Measurements from ENCODE around the gene SSBP3. TPM values are rescaled to one million over a fixed set of nuclear protein-coding genes. Genes with fewer than 3 reads are reported as not detected.
"Not testable (repeated sequence)": the region's sequence is repeated elsewhere in the genome, so short reads cannot be mapped to it uniquely, and the experiment has no call there.

Gene SSBP3
- total RNA-seq, 1 experiment from 2014 or later: 56.0 TPM

- DNase-seq (ENCODE audit: low read depth in 1 of 2, low spot score in 2 of 2): peak; percentile 97 to 98
- Histone ChIP-seq H3K36me3 (peaks cover 71% of the 10 kb centered on the region), H3K4me3 (peak overlapping the region; percentile 25), H3K4me1 (replicated peaks) (peaks cover 59% of the 10 kb centered on the region), H3K9me3 (replicated peaks) (no peaks in the 10 kb centered on the region), H3K27ac (peak overlapping the region; percentile 93), H3K27me3 (replicated peaks) (no peaks in the 10 kb centered on the region)
Measured at GRCh38 chr1:54241364-54241763, 164.8 kb downstream of the SSBP3 start.

DNA sequence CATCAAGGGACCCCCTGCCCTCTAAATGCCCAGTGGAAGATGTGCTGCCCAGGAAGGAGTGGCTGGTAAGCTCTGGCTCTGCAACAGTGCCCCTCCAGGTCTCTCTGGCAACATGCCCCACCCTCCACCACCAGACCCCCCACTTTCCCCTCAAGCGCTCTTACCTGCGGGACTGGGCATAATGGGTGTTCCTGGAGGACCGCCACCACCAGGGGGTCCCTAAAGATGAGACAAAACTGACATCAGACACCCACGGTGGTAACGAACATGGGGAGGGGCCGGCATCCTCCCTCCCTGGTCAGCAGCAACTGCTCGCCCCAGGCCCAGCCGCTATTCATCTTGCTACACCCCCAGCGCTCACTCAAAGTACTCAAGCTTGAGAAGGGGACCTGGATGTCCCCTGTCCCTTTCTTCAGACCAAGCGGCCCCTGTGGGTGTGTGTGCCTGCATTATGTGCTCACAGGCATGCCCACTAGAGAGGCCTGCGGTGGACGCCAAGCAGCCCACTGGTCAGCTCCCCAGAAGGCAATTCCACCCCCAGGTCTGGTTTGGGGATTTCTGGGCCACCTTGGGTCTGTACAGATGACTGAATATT lies 165.4 kb downstream of the SSBP3 start:
- peak; percentile 63 to 73 for DNase-seq (ENCODE audit: low read depth in 1 of 2, low spot score in 2 of 2)
- H3K27ac ChIP-seq: peak overlapping the region; percentile 93
- H3K36me3 ChIP-seq: peaks cover 71% of the 10 kb centered on the region
- peak overlapping the region; percentile 25 for H3K4me3 ChIP-seq
- H3K27me3 ChIP-seq (replicated peaks): no peaks in the 10 kb centered on the region
- H3K9me3 ChIP-seq (replicated peaks): no peaks in the 10 kb centered on the region
- H3K4me1 ChIP-seq (replicated peaks): peaks cover 59% of the 10 kb centered on the region

DNA sequence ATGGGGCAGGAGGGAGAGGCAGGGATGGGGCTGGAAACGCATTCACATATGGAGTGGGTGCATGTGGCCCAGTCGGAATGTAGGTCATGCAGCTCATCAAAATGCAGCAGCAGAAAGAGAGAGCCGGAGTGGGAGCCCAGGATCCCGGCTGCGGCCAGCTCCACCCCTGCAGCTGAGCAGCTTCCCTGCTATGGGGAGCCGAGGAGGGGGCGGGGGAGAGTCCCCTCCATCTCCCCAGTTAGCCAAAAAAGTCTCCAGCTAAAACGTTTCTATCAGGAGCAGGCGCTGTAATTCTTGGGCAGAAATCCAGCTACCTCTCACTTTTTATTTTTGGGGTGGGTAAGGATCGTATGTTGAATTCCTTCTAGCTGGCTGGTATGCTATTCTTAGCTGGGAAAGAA lies 166.6 kb downstream of the SSBP3 start:
- Histone ChIP-seq H3K27ac (peak overlapping the region; percentile 45), H3K4me1 (replicated peaks) (peaks cover 48% of the 10 kb centered on the region), H3K27me3 (replicated peaks) (no peaks in the 10 kb centered on the region), H3K36me3 (peaks cover 64% of the 10 kb centered on the region), H3K9me3 (replicated peaks) (no peaks in the 10 kb centered on the region), H3K4me3 (no peak overlapping the region)
- DNase-seq (ENCODE audit: low read depth in 1 of 2, low spot score in 2 of 2): peak in 1 of 2 experiments; percentile 41

- Histone ChIP-seq H3K36me3 (peaks cover 61% of the 10 kb centered on the region), H3K4me3 (no peak overlapping the region), H3K4me1 (replicated peaks) (peaks cover 48% of the 10 kb centered on the region), H3K27me3 (replicated peaks) (no peaks in the 10 kb centered on the region), H3K9me3 (replicated peaks) (no peaks in the 10 kb centered on the region), H3K27ac (peak overlapping the region; percentile 45)
- DNase-seq (ENCODE audit: low read depth in 1 of 2, low spot score in 2 of 2): no peak
Measured at GRCh38 chr1:54239035-54239383, 167.2 kb downstream of the SSBP3 start.

DNA sequence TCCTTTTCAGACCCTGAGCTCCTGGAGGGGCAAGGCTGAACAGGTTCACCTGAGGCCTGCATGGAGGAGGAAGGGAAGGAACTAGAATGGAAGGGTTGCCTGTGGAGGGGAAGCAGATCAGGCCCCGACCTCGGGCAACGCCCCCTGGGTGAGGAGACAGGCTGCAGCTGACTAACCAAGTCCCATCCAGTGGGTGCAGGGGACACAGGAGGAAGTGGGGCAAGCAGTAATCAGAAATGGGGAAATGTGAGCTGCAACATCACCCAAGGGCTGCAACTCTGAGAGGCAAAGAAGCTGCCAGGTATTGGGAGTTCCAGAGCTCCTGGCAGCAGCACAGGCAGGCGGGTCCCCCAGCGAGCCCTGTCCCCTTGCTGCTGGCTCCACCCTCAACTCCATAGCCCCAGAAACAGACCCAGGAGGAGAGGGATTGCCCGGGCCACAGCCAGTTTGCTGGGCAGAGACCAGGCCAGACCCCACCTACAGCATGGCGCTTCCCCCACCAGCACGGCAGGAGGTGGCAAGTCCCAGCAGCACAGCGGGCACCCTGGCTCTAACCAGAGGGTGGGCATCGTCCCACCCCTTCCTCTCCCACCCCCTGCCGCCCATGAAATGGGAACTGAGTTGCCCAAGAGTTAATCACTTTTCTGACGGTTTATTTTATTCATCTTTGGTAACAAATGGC lies 167.7 kb downstream of the SSBP3 start:
- peaks cover 61% of the 10 kb centered on the region for H3K36me3 ChIP-seq
- H3K4me3 ChIP-seq: no peak overlapping the region
- H3K4me1 ChIP-seq (replicated peaks): peaks cover 47% of the 10 kb centered on the region
- H3K27ac ChIP-seq: peak overlapping the region; percentile 45; the same call in 1 of the 2 replicates
- DNase-seq (ENCODE audit: low read depth in 1 of 2, low spot score in 2 of 2): no peak
- no peaks in the 10 kb centered on the region for H3K27me3 ChIP-seq (replicated peaks)
- H3K9me3 ChIP-seq (replicated peaks): no peaks in the 10 kb centered on the region

- no peak overlapping the region for H3K27ac ChIP-seq
- no peak overlapping the region for H3K4me3 ChIP-seq
- no peaks in the 10 kb centered on the region for H3K9me3 ChIP-seq (replicated peaks)
- peaks cover 38% of the 10 kb centered on the region for H3K4me1 ChIP-seq (replicated peaks)
- DNase-seq (ENCODE audit: low read depth in 1 of 2, low spot score in 2 of 2): no peak
- peaks cover 54% of the 10 kb centered on the region for H3K36me3 ChIP-seq
- no peaks in the 10 kb centered on the region for H3K27me3 ChIP-seq (replicated peaks)
Measured at GRCh38 chr1:54237586-54237985, 168.6 kb downstream of the SSBP3 start.

GRCh38 chr1:54234284-54234683 lies 171.9 kb downstream of the SSBP3 start:
- H3K27me3 ChIP-seq (replicated peaks): no peaks in the 10 kb centered on the region
- no peak for DNase-seq (ENCODE audit: low read depth in 1 of 2, low spot score in 2 of 2)
- no peaks in the 10 kb centered on the region for H3K9me3 ChIP-seq (replicated peaks)
- no peak overlapping the region for H3K27ac ChIP-seq
- no peak overlapping the region for H3K4me3 ChIP-seq
- H3K36me3 ChIP-seq: peaks cover 63% of the 10 kb centered on the region
- H3K4me1 ChIP-seq (replicated peaks): peaks cover 11% of the 10 kb centered on the region

- not testable (repeated sequence) for H3K27ac ChIP-seq
Measured at GRCh38 chr1:54233196-54233595, 173.0 kb downstream of the SSBP3 start.

GRCh38 chr1:54230507-54231339 lies 175.5 kb downstream of the SSBP3 start:
- no peak overlapping the region for H3K27ac ChIP-seq

More at GRCh38 chr1:54233196-54233595, 173.0 kb downstream of the SSBP3 start:
- not testable (repeated sequence) for H3K27me3 ChIP-seq (replicated peaks); DNase-seq (ENCODE audit: low read depth in 1 of 2, low spot score in 2 of 2); H3K4me3 ChIP-seq; H3K9me3 ChIP-seq (replicated peaks)
- Histone ChIP-seq H3K4me1 (replicated peaks) (peaks cover 17% of the 10 kb centered on the region), H3K36me3 (peaks cover 63% of the 10 kb centered on the region)

DNA sequence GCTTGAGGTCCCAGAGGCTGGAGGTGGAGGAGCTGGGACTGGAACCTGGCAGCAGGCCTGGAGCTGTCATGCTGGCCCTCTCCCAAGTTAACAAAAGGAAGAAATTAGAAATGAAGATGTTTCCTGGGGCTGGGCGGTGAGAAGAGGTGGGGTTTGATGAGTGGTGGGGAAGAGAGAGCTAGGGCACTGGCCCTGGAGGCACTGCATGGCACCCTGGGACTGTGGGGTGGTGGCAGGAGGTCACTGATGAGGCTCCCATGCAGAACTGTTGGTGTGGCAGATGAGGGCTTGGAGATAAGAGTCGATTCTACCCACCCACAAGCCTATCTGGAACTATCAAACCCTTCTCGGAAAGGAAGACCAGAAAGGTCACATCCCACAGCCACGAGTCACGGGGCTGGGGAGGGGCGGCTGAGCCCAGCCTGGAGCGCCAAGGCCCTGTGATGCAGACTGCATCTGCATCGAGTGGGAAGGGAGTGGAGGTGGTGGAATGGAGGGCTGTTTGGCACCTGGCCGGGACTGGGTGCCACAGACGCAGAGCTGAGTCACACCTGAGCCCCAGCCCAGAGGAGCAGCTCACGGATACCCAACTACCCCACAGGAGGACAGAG lies 176.8 kb downstream of the SSBP3 start:
- H3K9me3 ChIP-seq (replicated peaks): no peaks in the 10 kb centered on the region
- no peak overlapping the region for H3K27ac ChIP-seq
- peaks cover 30% of the 10 kb centered on the region for H3K4me1 ChIP-seq (replicated peaks)
- DNase-seq (ENCODE audit: low read depth in 1 of 2, low spot score in 2 of 2): peak in 1 of 2 experiments; percentile 43
- no peak overlapping the region for H3K4me3 ChIP-seq
- no peaks in the 10 kb centered on the region for H3K27me3 ChIP-seq (replicated peaks)
- peaks cover 66% of the 10 kb centered on the region for H3K36me3 ChIP-seq

More at GRCh38 chr1:54230507-54231339, 175.5 kb downstream of the SSBP3 start:
- no peak for DNase-seq (ENCODE audit: low read depth in 1 of 2, low spot score in 2 of 2)
- H3K4me1 ChIP-seq (replicated peaks): peaks cover 30% of the 10 kb centered on the region
- no peak overlapping the region for H3K4me3 ChIP-seq
- no peaks in the 10 kb centered on the region for H3K27me3 ChIP-seq (replicated peaks)
- H3K9me3 ChIP-seq (replicated peaks): no peaks in the 10 kb centered on the region
- peaks cover 57% of the 10 kb centered on the region for H3K36me3 ChIP-seq

DNA sequence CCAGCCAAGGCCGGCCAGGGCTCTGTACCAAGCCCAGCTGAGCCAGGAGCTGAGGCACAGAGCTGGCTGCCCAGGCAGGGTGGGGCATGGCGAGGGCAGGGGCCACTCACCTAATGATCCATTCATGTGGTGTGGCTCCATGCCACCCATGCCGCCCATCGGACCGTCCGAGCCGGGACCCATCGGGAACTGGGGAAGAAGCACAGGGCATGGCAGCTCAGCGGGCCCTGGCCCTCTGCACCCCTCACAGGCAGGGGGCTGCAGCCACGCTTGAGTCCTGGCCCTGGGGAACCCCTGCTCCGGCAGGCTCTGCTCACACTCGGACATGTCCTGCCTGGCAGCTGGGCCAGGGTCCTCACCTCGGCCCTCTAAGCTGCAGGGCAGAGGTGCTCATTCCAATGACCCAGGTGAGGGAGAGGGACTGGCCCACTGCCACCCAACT lies 177.5 kb downstream of the SSBP3 start:
- no peak for DNase-seq (ENCODE audit: low read depth in 1 of 2, low spot score in 2 of 2)
- Histone ChIP-seq H3K9me3 (replicated peaks) (no peaks in the 10 kb centered on the region), H3K27ac (0 out of 2 replicates have a peak overlapping the region, but pooled peaks have one; percentile 17), H3K36me3 (peaks cover 71% of the 10 kb centered on the region), H3K4me1 (replicated peaks) (peaks cover 30% of the 10 kb centered on the region), H3K27me3 (replicated peaks) (no peaks in the 10 kb centered on the region), H3K4me3 (no peak overlapping the region)

DNA sequence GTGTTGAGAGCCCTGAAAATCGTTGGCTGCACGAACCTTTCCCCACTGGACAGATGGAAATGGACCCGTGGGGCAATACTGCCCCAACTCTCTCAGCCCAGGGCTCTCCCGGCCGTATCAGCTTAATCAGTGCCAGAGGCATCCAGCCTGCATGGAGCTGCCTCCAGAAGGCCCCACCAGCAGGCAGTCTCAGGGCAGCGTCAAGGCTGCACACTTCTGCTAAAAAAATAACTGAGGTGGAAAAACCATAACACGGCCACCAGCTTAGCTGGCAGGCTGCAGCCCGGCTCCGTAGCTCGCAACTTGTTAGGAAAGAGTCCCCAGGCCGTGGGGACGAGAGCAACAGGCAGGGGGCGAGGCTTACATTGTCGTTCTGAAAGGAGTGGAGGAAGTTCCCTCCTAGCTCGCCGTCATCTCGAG lies 178.3 kb downstream of the SSBP3 start:
- H3K4me1 ChIP-seq (replicated peaks): peaks cover 30% of the 10 kb centered on the region
- peaks cover 79% of the 10 kb centered on the region for H3K36me3 ChIP-seq
- H3K9me3 ChIP-seq (replicated peaks): no peaks in the 10 kb centered on the region
- H3K4me3 ChIP-seq: no peak overlapping the region
- H3K27ac ChIP-seq: no peak overlapping the region
- H3K27me3 ChIP-seq (replicated peaks): no peaks in the 10 kb centered on the region
- DNase-seq (ENCODE audit: low read depth in 1 of 2, low spot score in 2 of 2): no peak

GRCh38 chr1:54227091-54227602 lies 179.0 kb downstream of the SSBP3 start:
- no peaks in the 10 kb centered on the region for H3K9me3 ChIP-seq (replicated peaks)
- peaks cover 33% of the 10 kb centered on the region for H3K4me1 ChIP-seq (replicated peaks)
- peak; percentile 66 to 84 for DNase-seq (ENCODE audit: low read depth in 1 of 2, low spot score in 2 of 2)
- no peaks in the 10 kb centered on the region for H3K27me3 ChIP-seq (replicated peaks)
- H3K36me3 ChIP-seq: peaks cover 82% of the 10 kb centered on the region
- H3K4me3 ChIP-seq: no peak overlapping the region
- H3K27ac ChIP-seq: no peak overlapping the region
